Activated T-helper 2 cell treated with anti-CD3 and anti-CD28 coated beads, Interferon-gamma antibody, Interleukin-2, Interleukin-4, amounts not matched to agents 10 μg/mL and 5 μg/mL and 100 μg/mL, durations not matched to agents 14 hours and 24 hours and 36 hours (primary cell): Measurements from ENCODE around the gene IQCH. TPM values are rescaled to one million over a fixed set of nuclear protein-coding genes. Genes with fewer than 3 reads are reported as not detected.

ENCODE experiments used
- DNase-seq: peaks from one replicate; pipeline ENCODE4 v3.0.0; 2021; ENCODE audit warnings: low spot score
- H3K27ac Mint-ChIP-seq: one replicate; pipeline ENCODE4 v1.8.0; 2021; ENCODE audit warnings: mixed read lengths
- H3K27me3 Mint-ChIP-seq: one replicate; pipeline ENCODE4 v1.8.0; 2021; ENCODE audit warnings: low read depth, mixed read lengths
- H3K36me3 Mint-ChIP-seq: one replicate; pipeline ENCODE4 v1.8.0; 2021; ENCODE audit warnings: low read depth, mixed read lengths
- H3K4me1 Mint-ChIP-seq: one replicate; pipeline ENCODE4 v1.8.0; 2021; ENCODE audit warnings: low read depth, mixed read lengths
- H3K4me3 Mint-ChIP-seq: one replicate; pipeline ENCODE4 v1.8.0; 2021; ENCODE audit warnings: low read depth, mild to moderate bottlenecking, moderate library complexity, mixed read lengths
- H3K9me3 Mint-ChIP-seq: one replicate; pipeline ENCODE4 v1.8.0; 2021; ENCODE audit warnings: mixed read lengths
- intact Hi-C: fragments of 100-400 bp; cut with micrococcal nuclease; formaldehyde crosslinking; loops from one replicate; pipeline ENCODE4 v1.15.1; 2023
- total RNA-seq: library from RNA; stranded (reverse); gene quantifications from 2 replicates; pipeline ENCODE4 v1.2.3, GENCODE V29; 2022

IQCH gene
- total RNA-seq, 1 donor from 2014 or later, result 0.68 TPM

GRCh38 chr15:67379530-67379929 lies 124.9 kb downstream of the IQCH start:
- no peaks in the 10 kb centered on the region for H3K9me3 Mint-ChIP-seq
- no peak overlapping the region for H3K4me3 Mint-ChIP-seq
- H3K4me1 Mint-ChIP-seq, result no peaks in the 10 kb centered on the region
- no peaks in the 10 kb centered on the region for H3K36me3 Mint-ChIP-seq
- intact Hi-C loops, result no loop called here
- no peak overlapping the region for H3K27ac Mint-ChIP-seq
- DNase-seq, result no peak
- peaks cover 11% of the 10 kb centered on the region for H3K27me3 Mint-ChIP-seq

GRCh38 chr15:67380921-67381320 lies 126.3 kb downstream of the IQCH start:
- Mint-ChIP-seq H3K9me3 (no peaks in the 10 kb centered on the region), H3K27ac (no peak overlapping the region), H3K4me3 (no peak overlapping the region), H3K36me3 (no peaks in the 10 kb centered on the region), H3K4me1 (no peaks in the 10 kb centered on the region), H3K27me3 (peaks cover 17% of the 10 kb centered on the region)
- DNase-seq, result no peak
- intact Hi-C loops, result no loop called here

DNA sequence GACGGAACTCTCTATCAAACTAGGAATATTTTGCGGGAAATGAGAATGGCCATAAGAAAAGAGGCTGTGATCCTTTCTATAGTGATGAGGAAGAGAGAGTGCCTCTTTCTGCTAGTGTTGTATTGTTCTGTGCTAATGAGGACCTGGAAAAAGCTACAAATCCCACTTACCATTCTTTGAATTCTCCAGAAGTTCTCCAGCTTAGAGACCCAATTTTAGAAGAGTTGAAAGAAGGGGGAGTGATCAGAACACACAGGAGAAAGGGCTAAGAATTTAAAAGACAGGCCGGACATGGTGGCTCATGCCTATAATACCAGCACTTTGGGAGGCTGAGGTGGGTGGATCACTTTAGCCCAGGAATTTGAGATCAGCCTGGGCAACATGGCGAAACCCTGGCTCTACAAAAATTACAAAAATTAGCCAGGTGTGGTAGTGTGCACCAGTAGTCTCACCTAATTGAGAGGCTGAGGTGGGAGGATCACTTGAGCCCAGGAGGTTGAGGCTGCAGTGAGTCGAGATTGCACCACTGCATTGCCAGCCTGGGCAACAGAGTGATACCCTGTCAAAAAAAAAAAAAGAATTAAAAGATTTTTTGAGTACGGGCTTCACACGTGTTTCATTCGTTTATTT lies 126.9 kb downstream of the IQCH start:
- Mint-ChIP-seq H3K27ac (no peak overlapping the region), H3K4me3 (no peak overlapping the region), H3K9me3 (no peaks in the 10 kb centered on the region), H3K36me3 (no peaks in the 10 kb centered on the region), H3K27me3 (peaks cover 19% of the 10 kb centered on the region), H3K4me1 (no peaks in the 10 kb centered on the region)
- DNase-seq, result no peak
- intact Hi-C loops, result no loop called here

GRCh38 chr15:67382723-67383122 lies 128.1 kb downstream of the IQCH start:
- no peak for DNase-seq
- peaks cover 25% of the 10 kb centered on the region for H3K27me3 Mint-ChIP-seq
- H3K9me3 Mint-ChIP-seq, result no peaks in the 10 kb centered on the region
- no peaks in the 10 kb centered on the region for H3K4me1 Mint-ChIP-seq
- no peak overlapping the region for H3K4me3 Mint-ChIP-seq
- H3K36me3 Mint-ChIP-seq, result no peaks in the 10 kb centered on the region
- intact Hi-C loops, result no loop called here
- H3K27ac Mint-ChIP-seq, result no peak overlapping the region

- Mint-ChIP-seq H3K9me3 (no peaks in the 10 kb centered on the region), H3K27me3 (peaks cover 21% of the 10 kb centered on the region), H3K4me1 (no peaks in the 10 kb centered on the region), H3K27ac (no peak overlapping the region), H3K36me3 (no peaks in the 10 kb centered on the region), H3K4me3 (no peak overlapping the region)
- intact Hi-C loops, result no loop called here
- no peak for DNase-seq
Observed at GRCh38 chr15:67383899-67384298, 129.3 kb downstream of the IQCH start.

GRCh38 chr15:67384761-67385160 lies 130.2 kb downstream of the IQCH start:
- H3K4me3 Mint-ChIP-seq, result no peak overlapping the region
- no peak overlapping the region for H3K27ac Mint-ChIP-seq
- no peaks in the 10 kb centered on the region for H3K4me1 Mint-ChIP-seq
- intact Hi-C loops, result no loop called here
- peaks cover 20% of the 10 kb centered on the region for H3K27me3 Mint-ChIP-seq
- no peaks in the 10 kb centered on the region for H3K9me3 Mint-ChIP-seq
- DNase-seq, result no peak
- H3K36me3 Mint-ChIP-seq, result no peaks in the 10 kb centered on the region

DNA sequence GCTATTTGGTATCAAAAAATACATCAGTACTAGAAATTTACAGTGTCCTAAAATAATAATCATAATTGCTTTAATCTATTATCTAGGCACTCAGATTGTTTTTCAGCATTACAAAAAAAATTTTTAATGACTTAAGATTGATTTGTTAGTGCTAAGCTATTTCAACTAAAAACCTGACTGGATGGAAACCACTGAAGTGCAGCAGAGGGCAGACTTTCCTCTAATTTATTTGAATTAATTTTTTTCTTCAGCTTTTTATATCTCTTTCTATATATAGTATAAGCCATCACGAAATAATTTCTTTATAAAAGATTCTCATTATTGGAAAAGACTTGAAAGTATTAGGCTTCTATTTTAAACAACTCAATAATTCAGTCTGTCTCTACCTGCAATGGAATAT lies 131.4 kb downstream of the IQCH start:
- no peaks in the 10 kb centered on the region for H3K9me3 Mint-ChIP-seq
- no peaks in the 10 kb centered on the region for H3K36me3 Mint-ChIP-seq
- no peak overlapping the region for H3K27ac Mint-ChIP-seq
- H3K4me3 Mint-ChIP-seq, result no peak overlapping the region
- H3K4me1 Mint-ChIP-seq, result no peaks in the 10 kb centered on the region
- peaks cover 23% of the 10 kb centered on the region for H3K27me3 Mint-ChIP-seq
- no peak for DNase-seq
- intact Hi-C loops, result no loop called here

- intact Hi-C loops, result no loop called here
- H3K27ac Mint-ChIP-seq, result no peak overlapping the region
- H3K36me3 Mint-ChIP-seq, result no peaks in the 10 kb centered on the region
- peaks cover 23% of the 10 kb centered on the region for H3K27me3 Mint-ChIP-seq
- no peaks in the 10 kb centered on the region for H3K9me3 Mint-ChIP-seq
- no peak overlapping the region for H3K4me3 Mint-ChIP-seq
- no peaks in the 10 kb centered on the region for H3K4me1 Mint-ChIP-seq
- DNase-seq, result no peak
Observed at GRCh38 chr15:67386947-67387346, 132.4 kb downstream of the IQCH start.

- DNase-seq, result no peak
- no peak overlapping the region for H3K27ac Mint-ChIP-seq
- intact Hi-C loops, result no loop called here
- no peak overlapping the region for H3K4me3 Mint-ChIP-seq
- H3K36me3 Mint-ChIP-seq, result no peaks in the 10 kb centered on the region
- peaks cover 23% of the 10 kb centered on the region for H3K27me3 Mint-ChIP-seq
- H3K4me1 Mint-ChIP-seq, result no peaks in the 10 kb centered on the region
- H3K9me3 Mint-ChIP-seq, result no peaks in the 10 kb centered on the region
Observed at GRCh38 chr15:67389975-67390374, 135.4 kb downstream of the IQCH start.

DNA sequence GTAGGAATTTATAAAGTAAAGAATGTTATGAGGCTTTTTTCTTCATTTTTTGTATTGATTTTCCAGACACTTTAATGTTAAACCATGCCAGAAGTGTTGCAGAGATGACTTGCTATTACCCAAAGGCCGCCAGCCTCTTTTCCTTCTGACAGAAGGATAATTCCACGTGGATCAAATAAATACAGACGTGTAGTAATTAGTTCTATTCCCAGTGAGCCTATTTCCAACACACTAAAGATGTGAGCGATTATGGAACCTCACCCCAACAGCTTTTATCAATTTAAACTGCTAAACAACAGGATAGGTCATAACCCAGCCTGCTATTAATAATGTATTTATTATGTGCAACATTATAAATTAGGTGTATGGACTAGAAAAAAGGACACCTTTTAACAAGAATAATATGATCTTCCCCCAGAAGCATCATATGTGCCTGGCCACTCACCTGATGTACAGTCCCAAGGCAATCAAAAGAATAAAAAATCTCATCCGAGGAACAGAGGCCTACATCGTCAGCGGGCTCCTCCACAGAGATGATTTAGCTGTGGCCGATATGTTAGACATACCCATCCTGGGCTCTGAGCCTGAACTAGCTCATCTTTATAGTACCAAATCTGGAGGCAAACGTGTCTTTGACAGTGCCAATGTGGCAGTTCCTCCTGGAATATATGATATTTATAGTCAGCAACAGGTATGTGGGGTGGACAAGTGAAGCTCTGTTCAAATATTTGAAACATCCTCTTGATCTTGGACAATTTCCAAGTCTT lies 140.5 kb downstream of the IQCH start:
- intact Hi-C loops, result no loop called here

DNA sequence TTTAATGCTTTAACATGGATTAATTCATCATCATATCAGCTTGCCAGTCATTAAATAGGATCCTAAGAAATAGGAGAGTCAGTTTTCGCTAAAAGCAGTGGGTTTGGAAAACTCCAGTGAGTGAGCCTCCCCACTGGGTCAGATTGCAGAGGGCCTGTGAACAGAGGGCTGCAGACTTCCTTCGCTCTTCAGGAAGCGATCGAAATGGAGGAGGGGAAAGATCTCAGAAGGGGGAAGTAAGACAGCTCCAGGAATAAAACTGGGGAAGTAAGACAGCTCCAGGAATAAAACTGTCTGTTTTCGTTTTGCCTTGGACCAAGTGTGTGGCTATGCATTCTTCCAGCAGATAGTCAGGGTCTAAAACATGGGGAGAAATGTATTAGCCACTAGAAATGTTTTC lies 141.5 kb downstream of the IQCH start:
- Mint-ChIP-seq H3K9me3 (no peaks in the 10 kb centered on the region), H3K4me3 (no peak overlapping the region), H3K27ac (no peak overlapping the region), H3K4me1 (no peaks in the 10 kb centered on the region), H3K36me3 (no peaks in the 10 kb centered on the region), H3K27me3 (peaks cover 18% of the 10 kb centered on the region)
- intact Hi-C loops, result no loop called here
- DNase-seq, result no peak

More for the DNA sequence above, 140.5 kb downstream of the IQCH start:
- no peak overlapping the region for H3K27ac Mint-ChIP-seq
- H3K27me3 Mint-ChIP-seq, result peaks cover 21% of the 10 kb centered on the region
- no peak overlapping the region for H3K4me3 Mint-ChIP-seq
- DNase-seq, result no peak
- no peaks in the 10 kb centered on the region for H3K9me3 Mint-ChIP-seq
- no peaks in the 10 kb centered on the region for H3K4me1 Mint-ChIP-seq
- H3K36me3 Mint-ChIP-seq, result no peaks in the 10 kb centered on the region

DNA sequence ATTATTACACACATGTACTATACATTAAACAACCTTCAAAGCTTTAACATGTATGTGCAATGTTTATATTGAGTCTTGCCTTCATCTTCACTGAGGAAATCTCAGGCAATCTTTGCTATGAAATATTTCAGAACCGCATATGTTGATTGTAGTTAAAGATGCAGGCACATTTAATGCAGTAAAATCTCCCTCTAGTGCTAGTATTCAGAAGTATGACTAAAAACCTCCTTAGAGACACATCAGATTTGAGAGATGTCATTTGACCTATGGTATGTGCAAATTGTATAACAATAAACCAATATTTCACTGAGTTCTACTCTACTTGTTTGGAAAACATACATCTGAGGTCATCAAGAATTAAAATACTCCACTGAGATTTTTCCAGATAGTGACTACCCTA lies 142.6 kb downstream of the IQCH start:
- H3K9me3 Mint-ChIP-seq, result no peaks in the 10 kb centered on the region
- H3K27me3 Mint-ChIP-seq, result peaks cover 17% of the 10 kb centered on the region
- no peaks in the 10 kb centered on the region for H3K4me1 Mint-ChIP-seq
- H3K4me3 Mint-ChIP-seq, result no peak overlapping the region
- no peak overlapping the region for H3K27ac Mint-ChIP-seq
- no peaks in the 10 kb centered on the region for H3K36me3 Mint-ChIP-seq
- DNase-seq, result no peak
- intact Hi-C loops, result no loop called here

DNA sequence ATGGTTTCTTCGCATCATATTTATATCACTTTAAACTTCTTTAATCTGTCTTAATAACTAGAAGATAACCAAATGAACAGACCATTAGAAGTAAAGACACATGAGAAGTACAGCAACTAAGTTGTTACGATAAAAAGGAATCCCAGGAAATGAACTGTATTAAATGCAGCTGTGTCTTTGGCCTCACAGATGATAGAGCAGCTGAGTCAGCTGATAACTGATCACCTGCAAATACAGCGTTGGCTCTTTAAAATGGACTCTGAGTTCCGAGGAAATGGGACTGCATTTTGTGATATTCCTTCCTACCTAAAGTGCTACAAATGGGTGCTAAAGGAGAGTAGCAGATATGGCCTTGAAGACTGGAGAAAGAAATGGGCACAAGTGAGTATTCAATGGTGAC lies 145.3 kb downstream of the IQCH start:
- Mint-ChIP-seq H3K36me3 (no peaks in the 10 kb centered on the region), H3K4me3 (no peak overlapping the region), H3K27ac (no peak overlapping the region), H3K27me3 (peaks cover 17% of the 10 kb centered on the region), H3K9me3 (no peaks in the 10 kb centered on the region), H3K4me1 (no peaks in the 10 kb centered on the region)
- no peak for DNase-seq
- intact Hi-C loops, result no loop called here
